Measurements from ENCODE around the gene VOPP1. TPM values are rescaled to one million over a fixed set of nuclear protein-coding genes. Genes with fewer than 3 reads are reported as not detected.

The VOPP1 gene
- total RNA-seq, 1 donor from 2014 or later = 97.9 TPM

DNA sequence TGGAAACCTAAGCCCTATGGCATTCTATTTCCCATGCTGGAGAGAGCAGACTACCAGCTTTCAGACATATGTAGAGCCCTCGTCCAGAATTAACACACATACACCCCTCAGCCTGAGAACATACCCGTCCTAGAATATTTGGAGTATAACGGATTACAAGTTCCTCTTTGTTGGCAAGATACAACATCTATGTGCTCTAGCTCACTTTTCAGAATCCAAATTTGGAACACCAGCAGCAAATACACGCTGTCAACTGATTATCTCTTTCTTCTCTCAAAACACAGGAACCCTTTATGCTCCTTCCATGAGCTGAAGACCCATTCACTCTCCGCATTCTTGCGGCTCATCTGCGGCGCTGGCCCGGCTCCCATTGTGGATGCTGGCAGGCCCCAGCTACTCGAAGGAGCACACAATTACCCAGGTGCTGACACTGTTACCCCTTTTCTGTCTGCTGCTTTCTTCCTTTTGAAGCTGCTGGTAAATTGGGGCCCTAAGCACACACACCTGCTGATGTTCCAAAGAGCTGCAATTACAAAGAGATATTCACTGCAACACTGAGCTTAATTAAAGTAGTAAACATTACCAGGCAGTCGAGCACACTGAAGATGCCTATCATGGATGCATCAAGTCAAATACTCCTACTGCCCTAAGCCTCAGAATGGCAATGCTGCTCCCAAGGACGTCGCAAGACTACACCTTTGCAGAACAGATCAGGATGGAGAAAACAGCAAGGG, 70.0 kb downstream of the VOPP1 start:
- Histone ChIP-seq H3K36me3 (ENCODE audit: control insufficient read depth, insufficient read depth, low read length) (peaks cover 3% of the 10 kb centered on the region), H3K27me3 (ENCODE audit: control insufficient read depth, insufficient read depth, low read length) (no peaks in the 10 kb centered on the region), H3K4me3 (ENCODE audit: low read depth, low read length) (no peak overlapping the region)
- FAIRE-seq = no peak
- DNase-seq (ENCODE audit: low read depth) = no peak
- TF ChIP-seq, protein P1, sequence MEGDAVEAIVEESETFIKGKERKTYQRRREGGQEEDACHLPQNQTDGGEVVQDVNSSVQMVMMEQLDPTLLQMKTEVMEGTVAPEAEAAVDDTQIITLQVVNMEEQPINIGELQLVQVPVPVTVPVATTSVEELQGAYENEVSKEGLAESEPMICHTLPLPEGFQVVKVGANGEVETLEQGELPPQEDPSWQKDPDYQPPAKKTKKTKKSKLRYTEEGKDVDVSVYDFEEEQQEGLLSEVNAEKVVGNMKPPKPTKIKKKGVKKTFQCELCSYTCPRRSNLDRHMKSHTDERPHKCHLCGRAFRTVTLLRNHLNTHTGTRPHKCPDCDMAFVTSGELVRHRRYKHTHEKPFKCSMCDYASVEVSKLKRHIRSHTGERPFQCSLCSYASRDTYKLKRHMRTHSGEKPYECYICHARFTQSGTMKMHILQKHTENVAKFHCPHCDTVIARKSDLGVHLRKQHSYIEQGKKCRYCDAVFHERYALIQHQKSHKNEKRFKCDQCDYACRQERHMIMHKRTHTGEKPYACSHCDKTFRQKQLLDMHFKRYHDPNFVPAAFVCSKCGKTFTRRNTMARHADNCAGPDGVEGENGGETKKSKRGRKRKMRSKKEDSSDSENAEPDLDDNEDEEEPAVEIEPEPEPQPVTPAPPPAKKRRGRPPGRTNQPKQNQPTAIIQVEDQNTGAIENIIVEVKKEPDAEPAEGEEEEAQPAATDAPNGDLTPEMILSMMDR (IDR thresholded peaks at IDR 0.05; ENCODE audit: insufficient read depth, low read length, severe bottlenecking) = no peak

GRCh38 chr7:55501611-55502010, 70.7 kb downstream of the VOPP1 start:
- FAIRE-seq (no peak), DNase-seq (ENCODE audit: low read depth) (no peak)
- no peak overlapping the region for H3K4me3 ChIP-seq (ENCODE audit: low read depth, low read length)
- H3K27me3 ChIP-seq (ENCODE audit: control insufficient read depth, insufficient read depth, low read length) = no peaks in the 10 kb centered on the region
- TF ChIP-seq, protein P1 (IDR thresholded peaks at IDR 0.05; ENCODE audit: insufficient read depth, low read length, severe bottlenecking) = no peak
- H3K36me3 ChIP-seq (ENCODE audit: control insufficient read depth, insufficient read depth, low read length) = peaks cover 9% of the 10 kb centered on the region

DNA sequence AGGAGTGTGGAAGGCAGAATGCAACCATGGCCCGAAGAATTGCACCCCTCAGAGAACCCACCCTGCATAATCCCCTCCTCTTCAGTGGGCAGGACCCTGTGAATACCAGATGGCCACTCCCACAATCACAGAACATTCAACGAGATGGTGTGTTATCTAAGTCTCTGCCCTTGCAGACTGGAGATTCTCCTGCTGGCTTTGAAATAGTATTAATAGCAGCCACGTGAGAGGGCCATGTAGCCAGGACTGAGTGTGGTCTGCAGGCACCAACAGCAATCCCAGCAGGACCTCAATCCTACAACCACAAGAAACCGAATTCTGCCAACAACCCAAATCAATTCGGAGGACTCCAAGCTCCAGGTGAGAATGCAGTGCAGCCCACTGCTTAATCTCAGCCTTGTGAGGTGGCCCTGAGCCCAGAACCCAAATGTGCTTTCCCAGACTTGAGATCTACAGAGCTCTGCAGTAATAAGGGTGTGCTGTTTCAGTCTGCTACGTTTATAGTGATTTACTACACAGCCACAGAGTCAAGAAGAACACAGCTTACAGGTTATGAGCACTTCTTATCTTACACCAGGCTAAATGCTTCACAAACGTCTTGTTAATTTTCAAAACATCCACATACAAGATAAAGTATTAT, 72.1 kb downstream of the VOPP1 start:
- Histone ChIP-seq H3K4me3 (ENCODE audit: low read depth, low read length) (no peak overlapping the region), H3K27me3 (ENCODE audit: control insufficient read depth, insufficient read depth, low read length) (no peaks in the 10 kb centered on the region), H3K36me3 (ENCODE audit: control insufficient read depth, insufficient read depth, low read length) (peaks cover 11% of the 10 kb centered on the region)
- TF ChIP-seq, protein P1 (IDR thresholded peaks at IDR 0.05; ENCODE audit: insufficient read depth, low read length, severe bottlenecking) = no peak
- DNase-seq (ENCODE audit: low read depth) (no peak), FAIRE-seq (peak; percentile 36)

GRCh38 chr7:55499591-55499990, 72.7 kb downstream of the VOPP1 start:
- no peak overlapping the region for H3K4me3 ChIP-seq (ENCODE audit: low read depth, low read length)
- H3K36me3 ChIP-seq (ENCODE audit: control insufficient read depth, insufficient read depth, low read length) = peaks cover 11% of the 10 kb centered on the region
- H3K27me3 ChIP-seq (ENCODE audit: control insufficient read depth, insufficient read depth, low read length) = no peaks in the 10 kb centered on the region
- TF ChIP-seq, protein P1 (IDR thresholded peaks at IDR 0.05; ENCODE audit: insufficient read depth, low read length, severe bottlenecking) = no peak
- FAIRE-seq = no peak
- DNase-seq (ENCODE audit: low read depth) = no peak

DNA sequence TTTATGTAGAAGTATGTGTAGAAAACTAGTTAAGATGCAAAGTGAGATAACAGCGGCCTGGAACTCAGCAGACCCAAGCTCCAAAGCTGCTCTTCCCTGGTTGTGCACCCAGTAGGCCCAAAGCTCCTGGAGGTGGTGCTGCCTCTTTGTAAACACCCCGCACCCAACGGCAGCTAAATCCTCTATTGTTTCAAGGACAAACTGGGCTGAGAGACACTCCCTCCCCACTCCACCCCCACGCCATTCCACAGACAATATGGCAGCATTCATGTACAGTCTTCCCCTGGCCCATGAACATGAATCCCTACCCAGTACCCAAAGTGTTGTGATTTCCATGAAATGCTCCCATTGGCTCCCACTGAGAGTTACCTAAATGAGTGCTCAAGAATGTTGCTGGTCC, 73.5 kb downstream of the VOPP1 start:
- no peaks in the 10 kb centered on the region for H3K27me3 ChIP-seq (ENCODE audit: control insufficient read depth, insufficient read depth, low read length)
- peaks cover 11% of the 10 kb centered on the region for H3K36me3 ChIP-seq (ENCODE audit: control insufficient read depth, insufficient read depth, low read length)
- DNase-seq (ENCODE audit: low read depth) = no peak
- H3K4me3 ChIP-seq (ENCODE audit: low read depth, low read length) = no peak overlapping the region
- FAIRE-seq = no peak
- TF ChIP-seq, protein P1 (IDR thresholded peaks at IDR 0.05; ENCODE audit: insufficient read depth, low read length, severe bottlenecking) = no peak
